Stimulated activated CD8-positive, alpha-beta memory T cell treated with anti-CD3 and anti-CD28 coated beads, Interleukin-12 subunit alpha, Interleukin-12 subunit beta, amount 100 ng/mL, for 24 hours (primary cell): ENCODE data around the gene RGS13.

ENCODE experiments used
- DNase-seq: peaks from one replicate; pipeline ENCODE4 v3.0.0-alpha.2; 2020; ENCODE audit errors: extremely low read depth

The RGS13 gene

GRCh38 chr1:192635939-192636338 is at the start of gene RGS13:
RGS13 (plus strand) TSS chr1:192636147; CDS start chr1:192644335, 8,188 bp downstream.
- no peak for DNase-seq

GRCh38 chr1:192587386-192588266 is 48.3 kb upstream of the RGS13 start:
- DNase-seq = no peak

DNA sequence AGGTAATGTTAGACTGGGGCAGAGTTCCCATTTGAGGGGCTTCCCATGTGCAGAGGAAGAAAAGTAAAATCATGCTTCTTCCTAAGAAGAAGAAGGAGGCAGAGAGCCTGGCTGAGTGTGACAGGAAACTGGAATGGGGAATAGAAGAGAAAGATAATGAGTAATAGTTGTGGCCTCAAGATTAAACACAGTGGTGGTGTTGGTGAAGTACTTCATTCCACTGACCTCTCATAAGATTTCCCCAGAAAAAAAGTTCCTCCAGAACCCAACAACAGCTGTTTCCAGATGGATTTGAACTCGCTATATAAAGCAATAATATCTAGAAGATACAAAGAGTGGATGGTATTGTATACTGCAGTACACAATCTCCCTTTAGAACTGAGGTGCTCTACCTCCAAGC is 47.4 kb upstream of the RGS13 start:
- DNase-seq = no peak

DNA sequence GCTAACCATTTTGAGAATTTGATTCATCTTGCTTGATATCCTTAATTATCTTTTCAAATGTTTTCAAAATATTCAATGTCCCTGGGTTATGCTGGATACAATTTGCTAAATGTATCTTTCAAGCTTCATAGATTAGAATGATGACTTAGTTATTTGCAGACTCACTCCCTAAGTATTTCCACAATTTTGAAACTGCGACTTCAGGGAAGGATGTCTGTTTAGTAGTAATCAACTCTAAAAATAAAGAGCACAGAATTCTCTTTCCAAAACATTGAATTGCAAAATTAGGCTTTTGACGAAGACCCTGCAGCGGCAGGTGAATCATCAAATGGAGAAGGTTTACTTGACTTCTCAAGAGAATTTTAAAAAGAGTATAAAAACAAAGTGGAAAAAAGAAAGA is 46.1 kb upstream of the RGS13 start:
- DNase-seq = no peak

GRCh38 chr1:192592517-192592916 is 43.4 kb upstream of the RGS13 start:
- no peak for DNase-seq

- DNase-seq = no peak
Measured at GRCh38 chr1:192592981-192593708, 42.8 kb upstream of the RGS13 start.

GRCh38 chr1:192595299-192595698 is 40.6 kb upstream of the RGS13 start:
- no peak for DNase-seq

GRCh38 chr1:192598589-192598988 is 37.4 kb upstream of the RGS13 start:
- DNase-seq = no peak

DNA sequence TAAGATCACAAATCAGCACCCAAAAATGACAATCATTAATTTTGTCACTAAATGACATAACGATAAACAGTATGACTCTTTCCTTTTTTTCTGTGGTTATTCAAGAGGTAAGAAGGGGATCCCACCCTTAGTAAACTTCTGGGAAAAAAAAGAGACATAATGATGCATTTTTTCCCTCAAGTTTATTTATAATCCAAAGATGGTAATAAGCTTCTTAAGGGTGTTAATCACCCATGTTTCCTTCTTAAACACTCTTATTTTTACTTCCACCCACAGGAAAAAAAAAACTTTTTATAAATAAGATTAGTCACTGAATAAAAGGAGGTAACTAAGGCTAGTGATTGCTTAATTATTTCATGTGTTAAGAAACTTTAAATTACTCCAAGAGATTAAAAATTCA is 35.7 kb upstream of the RGS13 start:
- DNase-seq = no peak

- DNase-seq = no peak
Measured at GRCh38 chr1:192601143-192601542, 34.8 kb upstream of the RGS13 start.

DNA sequence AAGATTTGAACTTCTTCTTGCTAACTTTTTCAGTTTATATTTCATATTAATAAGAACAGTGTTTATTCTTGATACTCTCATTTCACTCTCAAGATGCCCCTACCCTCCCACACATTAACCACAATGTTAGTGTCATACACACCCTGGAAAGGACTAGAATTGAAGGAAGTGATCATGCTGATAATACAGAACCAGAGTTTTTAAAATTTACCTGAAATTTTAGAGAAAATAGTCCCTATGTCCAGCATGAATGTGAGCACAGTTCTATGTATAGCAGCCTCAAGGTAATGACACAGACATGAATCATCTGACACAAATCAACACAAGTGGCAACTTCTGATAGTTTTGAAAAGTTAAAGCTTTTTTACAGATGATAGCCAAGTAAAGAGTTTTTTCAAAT is 34.4 kb upstream of the RGS13 start:
- DNase-seq = no peak

DNA sequence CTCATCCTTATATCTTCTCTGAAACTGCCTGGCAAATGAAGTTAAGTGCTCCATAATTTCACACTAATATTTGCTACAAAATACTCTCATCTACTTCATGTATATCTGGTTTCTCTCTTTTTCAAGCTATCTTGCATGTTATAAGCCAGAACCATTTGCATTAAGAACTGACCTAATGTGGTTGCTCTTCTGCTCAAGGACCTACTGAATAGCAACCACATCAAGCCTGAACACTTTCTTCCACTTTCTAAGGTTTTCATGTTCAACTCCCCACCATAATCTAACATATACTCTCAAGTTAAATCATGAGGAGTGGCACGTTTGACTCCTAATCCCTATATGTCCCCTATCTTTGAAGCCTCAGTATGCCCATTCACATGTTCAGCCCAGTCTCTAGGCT is 33.2 kb upstream of the RGS13 start:
- no peak for DNase-seq

- DNase-seq = no peak
Measured at GRCh38 chr1:192603218-192603787, 32.6 kb upstream of the RGS13 start.

GRCh38 chr1:192604979-192605620 is 30.8 kb upstream of the RGS13 start:
- no peak for DNase-seq

DNA sequence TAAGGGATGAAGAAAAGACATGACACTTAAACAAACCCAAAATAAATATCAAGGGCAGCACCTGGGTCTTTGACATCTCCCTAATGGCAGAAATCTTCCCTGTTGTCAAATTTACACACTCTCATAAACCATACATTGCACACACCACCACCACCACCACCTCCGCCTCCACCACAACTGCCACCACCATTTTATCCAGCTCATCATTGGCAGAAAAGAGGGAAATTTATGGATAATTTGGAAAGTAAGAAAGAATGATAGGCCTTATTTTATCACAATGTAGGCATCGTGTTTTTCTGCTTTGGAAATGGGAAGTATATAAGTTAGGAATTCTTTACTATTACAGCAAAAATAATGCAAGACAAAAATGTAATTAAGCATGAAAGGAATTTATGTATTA is 27.3 kb upstream of the RGS13 start:
- DNase-seq = no peak

- peak; percentile 7 for DNase-seq
Measured at GRCh38 chr1:192609110-192610079, 26.6 kb upstream of the RGS13 start.

- DNase-seq = no peak
Measured at GRCh38 chr1:192610112-192610889, 25.6 kb upstream of the RGS13 start.

DNA sequence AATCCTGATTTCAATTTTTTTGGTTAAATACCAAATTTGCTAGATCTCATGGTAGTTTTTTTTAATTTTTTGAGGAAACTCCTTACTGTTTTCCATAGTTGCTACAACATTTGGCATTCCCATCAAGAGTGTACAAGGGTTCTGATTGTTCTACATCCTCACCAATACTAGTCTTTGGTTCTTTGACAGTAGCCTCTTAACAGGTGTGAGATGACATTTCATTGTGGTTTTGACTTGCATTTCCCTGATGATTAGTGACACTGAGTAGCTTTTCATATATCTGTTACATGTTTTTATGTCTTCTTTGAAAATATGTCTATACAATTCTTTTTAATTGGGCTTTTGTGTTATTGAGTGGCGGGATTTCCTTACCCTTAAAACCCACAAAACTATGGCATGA is 20.9 kb upstream of the RGS13 start:
- no peak for DNase-seq

DNA sequence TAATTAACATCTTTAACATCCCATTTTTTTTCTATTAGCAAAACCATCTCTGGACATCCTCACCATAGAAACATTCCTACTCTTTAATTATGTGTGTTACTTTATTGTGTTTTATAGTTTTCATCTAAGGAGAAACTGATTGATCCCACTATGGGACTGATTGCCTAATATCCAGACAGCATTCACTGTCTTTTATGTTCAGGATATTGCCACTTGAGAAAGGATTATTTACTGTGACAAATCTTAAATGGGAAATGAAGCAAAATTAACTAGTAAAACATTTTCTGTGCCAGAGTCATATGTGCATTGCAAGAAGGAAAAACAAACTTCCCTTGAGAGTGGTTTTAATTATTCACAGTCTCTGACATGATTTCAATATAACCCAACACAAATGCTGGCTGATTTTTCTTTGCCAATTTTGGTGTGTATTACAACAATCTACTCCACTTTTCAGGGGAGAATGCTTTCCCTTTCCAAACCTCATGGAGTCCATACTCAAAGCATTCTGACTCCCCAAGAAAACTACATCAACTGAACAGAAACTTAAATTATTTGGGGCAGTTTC is 15.8 kb upstream of the RGS13 start:
- no peak for DNase-seq
